ENCODE results near the gene AACS.

AACS gene

DNA sequence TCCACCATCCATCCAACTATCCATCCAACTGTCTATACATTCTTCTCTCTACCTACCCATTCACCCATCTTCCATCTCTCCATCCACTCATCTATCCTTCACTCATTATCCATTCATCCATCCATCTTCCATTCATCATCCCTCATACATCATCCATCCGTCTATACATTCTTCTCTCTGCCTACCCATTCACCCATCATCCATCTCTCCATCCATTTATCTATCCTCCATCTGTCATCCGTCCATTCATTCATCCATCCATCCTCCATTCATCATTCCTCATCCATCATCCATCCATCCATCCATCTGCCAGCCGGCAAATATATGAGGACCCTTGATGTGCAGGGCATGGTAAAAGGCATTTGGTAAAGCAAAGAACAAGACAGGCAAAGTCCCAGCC lies 25.2 kb downstream of the AACS start:
- TF ChIP-seq, protein P1, sequence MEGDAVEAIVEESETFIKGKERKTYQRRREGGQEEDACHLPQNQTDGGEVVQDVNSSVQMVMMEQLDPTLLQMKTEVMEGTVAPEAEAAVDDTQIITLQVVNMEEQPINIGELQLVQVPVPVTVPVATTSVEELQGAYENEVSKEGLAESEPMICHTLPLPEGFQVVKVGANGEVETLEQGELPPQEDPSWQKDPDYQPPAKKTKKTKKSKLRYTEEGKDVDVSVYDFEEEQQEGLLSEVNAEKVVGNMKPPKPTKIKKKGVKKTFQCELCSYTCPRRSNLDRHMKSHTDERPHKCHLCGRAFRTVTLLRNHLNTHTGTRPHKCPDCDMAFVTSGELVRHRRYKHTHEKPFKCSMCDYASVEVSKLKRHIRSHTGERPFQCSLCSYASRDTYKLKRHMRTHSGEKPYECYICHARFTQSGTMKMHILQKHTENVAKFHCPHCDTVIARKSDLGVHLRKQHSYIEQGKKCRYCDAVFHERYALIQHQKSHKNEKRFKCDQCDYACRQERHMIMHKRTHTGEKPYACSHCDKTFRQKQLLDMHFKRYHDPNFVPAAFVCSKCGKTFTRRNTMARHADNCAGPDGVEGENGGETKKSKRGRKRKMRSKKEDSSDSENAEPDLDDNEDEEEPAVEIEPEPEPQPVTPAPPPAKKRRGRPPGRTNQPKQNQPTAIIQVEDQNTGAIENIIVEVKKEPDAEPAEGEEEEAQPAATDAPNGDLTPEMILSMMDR (IDR thresholded peaks at IDR 0.05), result no peak
- no peak overlapping the region for H3K4me3 ChIP-seq
- no peak for DNase-seq (ENCODE audit: low spot score)
- no peak overlapping the region for H3K27ac ChIP-seq

DNA sequence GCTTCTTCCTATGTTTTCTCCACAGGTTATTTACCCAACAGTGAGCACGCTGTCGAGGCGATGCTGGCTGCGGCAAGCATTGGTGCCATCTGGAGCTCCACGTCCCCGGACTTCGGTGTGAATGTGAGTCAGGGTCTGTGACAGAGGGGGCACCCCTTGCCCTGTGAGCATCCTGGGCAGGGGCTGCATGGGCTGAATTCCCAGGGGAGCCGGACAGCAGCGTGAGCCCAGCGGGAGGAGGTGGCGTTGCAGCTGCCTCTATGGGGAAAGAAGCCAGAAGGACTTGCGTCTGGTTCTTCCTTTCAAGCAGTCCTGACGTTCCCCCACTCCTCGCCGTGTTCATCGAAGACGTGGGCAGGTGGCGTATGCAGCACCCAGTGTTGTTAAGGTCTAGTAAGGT lies 26.2 kb downstream of the AACS start:
- TF ChIP-seq, protein P1 (IDR thresholded peaks at IDR 0.05), result no peak
- no peak overlapping the region for H3K27ac ChIP-seq
- no peak overlapping the region for H3K4me3 ChIP-seq
- DNase-seq (ENCODE audit: low spot score), result no peak

GRCh38 chr12:125092108-125092871 lies 27.1 kb downstream of the AACS start:
- Histone ChIP-seq H3K27ac (peak overlapping the region in 1 of 2 donors; percentile 2), H3K4me3 (no peak overlapping the region)
- TF ChIP-seq, protein P1 (IDR thresholded peaks at IDR 0.05), result no peak
- no peak for DNase-seq (ENCODE audit: low spot score)

DNA sequence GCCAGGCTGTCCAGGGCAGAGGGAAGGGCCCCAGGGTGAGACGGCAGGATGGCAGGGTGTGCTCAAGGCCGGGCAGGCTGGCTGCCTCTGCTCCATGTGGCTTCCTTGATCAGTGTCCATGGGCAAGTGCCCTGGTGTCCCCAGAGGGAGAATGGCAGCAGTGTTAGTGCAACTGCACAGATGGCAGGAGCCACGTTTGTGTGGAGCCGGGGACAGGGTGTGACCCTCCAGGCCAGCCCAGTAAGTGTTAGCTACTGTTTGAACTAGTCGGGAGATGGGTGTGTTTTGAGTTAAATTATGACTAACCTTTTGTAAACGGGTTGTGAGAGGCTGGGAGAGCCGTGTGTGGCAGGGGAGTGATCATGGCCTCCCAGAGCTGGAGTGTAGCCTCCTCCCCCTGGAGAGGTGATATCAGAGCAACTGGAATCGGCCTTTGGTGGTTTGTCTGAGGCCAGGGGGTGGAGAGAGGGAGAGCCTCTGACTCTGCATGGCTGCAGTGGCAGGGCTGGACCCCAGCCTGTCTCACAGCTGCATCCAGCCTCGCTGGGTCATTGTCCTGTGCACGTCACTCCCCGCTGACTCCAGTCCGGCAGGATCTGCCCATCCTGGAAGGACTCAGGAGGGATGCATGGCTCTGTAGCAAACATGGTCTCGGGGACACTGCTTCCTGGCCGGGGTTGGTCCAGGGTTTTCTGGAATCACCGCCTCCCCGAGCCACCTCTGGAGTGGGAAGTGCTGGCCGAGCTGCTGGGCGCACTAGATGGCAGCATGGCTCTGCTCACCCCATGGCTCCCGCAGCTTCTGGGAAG lies 27.8 kb downstream of the AACS start:
- no peak for DNase-seq (ENCODE audit: low spot score)
- Histone ChIP-seq H3K4me3 (no peak overlapping the region), H3K27ac (peak overlapping the region in 1 of 2 donors; percentile 2)
- TF ChIP-seq, protein P1 (IDR thresholded peaks at IDR 0.05), result no peak

DNA sequence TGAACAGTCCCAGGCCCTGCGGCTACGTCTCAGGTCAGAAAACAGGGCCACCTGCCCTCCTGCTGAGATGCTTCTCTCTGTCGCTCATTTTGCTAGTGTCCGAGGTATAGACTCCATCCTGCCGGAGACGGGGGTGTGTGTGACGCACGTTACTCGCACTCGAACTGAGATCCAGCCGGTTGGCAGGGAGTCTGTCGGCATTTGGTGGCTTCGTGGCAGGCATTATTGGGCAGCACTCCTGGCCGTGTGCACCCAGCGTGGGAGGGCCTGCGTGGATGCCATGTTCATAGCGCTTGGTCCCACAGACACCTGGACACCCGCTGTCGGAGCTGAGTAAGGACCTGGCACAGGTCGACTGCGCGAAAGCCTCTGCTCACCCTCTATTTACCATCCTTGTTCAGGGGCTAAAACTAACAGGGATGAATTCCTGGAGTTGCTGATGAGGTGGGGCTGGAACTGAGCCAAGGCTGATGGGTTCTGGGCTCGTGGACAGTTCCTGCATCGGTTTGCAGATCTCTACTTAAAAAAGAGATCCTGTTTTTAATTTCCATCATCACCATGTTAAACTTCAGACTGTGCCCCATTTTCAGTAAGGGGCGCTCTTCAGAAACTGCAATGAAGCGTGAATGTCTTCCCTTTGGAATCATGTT lies 28.6 kb downstream of the AACS start:
- no peak overlapping the region for H3K4me3 ChIP-seq
- DNase-seq (ENCODE audit: low spot score), result no peak
- TF ChIP-seq, protein P1 (IDR thresholded peaks at IDR 0.05), result no peak
- H3K27ac ChIP-seq, result no peak overlapping the region

GRCh38 chr12:125096894-125097293 lies 31.7 kb downstream of the AACS start:
- TF ChIP-seq, protein P1 (IDR thresholded peaks at IDR 0.05), result no peak
- Histone ChIP-seq H3K27ac (no peak overlapping the region), H3K4me3 (no peak overlapping the region)
- DNase-seq (ENCODE audit: low spot score), result no peak
